ENCODE results near the gene CEP112. TPM values are rescaled to one million over a fixed set of nuclear protein-coding genes. Genes with fewer than 3 reads are reported as not detected.

CEP112 gene
- polyA plus RNA-seq, 1 experiment = 5.7 TPM

- Histone ChIP-seq H3K4me3 (ENCODE audit: low read depth, low read length) (no peak overlapping the region), H3K27ac (ENCODE audit: low read depth, low read length) (no peak overlapping the region), H3K27me3 (ENCODE audit: control insufficient read depth, insufficient read depth, low read length) (no peaks in the 10 kb centered on the region), H3K9me3 (ENCODE audit: control insufficient read depth, insufficient read depth, low read length) (no peaks in the 10 kb centered on the region)
- CTCF ChIA-PET = no interaction called here
- DNase-seq (ENCODE audit: low read depth, low spot score) = no peak
- POLR2A ChIA-PET = no interaction called here
- no peak for TF ChIP-seq CTCF (IDR thresholded peaks at IDR 0.05; ENCODE audit: low read depth, low read length)
Observed at GRCh38 chr17:65754081-65754480, 437.9 kb downstream of the CEP112 start.

- H3K4me3 ChIP-seq (ENCODE audit: low read depth, low read length) = no peak overlapping the region
- H3K9me3 ChIP-seq (ENCODE audit: control insufficient read depth, insufficient read depth, low read length) = no peaks in the 10 kb centered on the region
- no peak overlapping the region for H3K27ac ChIP-seq (ENCODE audit: low read depth, low read length)
- POLR2A ChIA-PET = no interaction called here
- no peaks in the 10 kb centered on the region for H3K27me3 ChIP-seq (ENCODE audit: control insufficient read depth, insufficient read depth, low read length)
- TF ChIP-seq CTCF (IDR thresholded peaks at IDR 0.05; ENCODE audit: low read depth, low read length) = no peak
- no peak for DNase-seq (ENCODE audit: low read depth, low spot score)
- CTCF ChIA-PET = no interaction called here
Observed at GRCh38 chr17:65753348-65753747, 438.6 kb downstream of the CEP112 start.

- POLR2A ChIA-PET = no interaction called here
- DNase-seq (ENCODE audit: low read depth, low spot score) = no peak
- CTCF ChIA-PET = no interaction called here
Observed at GRCh38 chr17:65751263-65751662, 440.7 kb downstream of the CEP112 start.

GRCh38 chr17:65750631-65751115 is 441.3 kb downstream of the CEP112 start:
- no peak overlapping the region for H3K4me3 ChIP-seq (ENCODE audit: low read depth, low read length)
- no peak overlapping the region for H3K27ac ChIP-seq (ENCODE audit: low read depth, low read length)
- no peak for TF ChIP-seq CTCF (IDR thresholded peaks at IDR 0.05; ENCODE audit: low read depth, low read length)
- peak; percentile 75 for DNase-seq (ENCODE audit: low read depth, low spot score)
- POLR2A ChIA-PET = interaction anchor here (0.7 kb wide), 1 partner anchor 171 kb away, joined by 3 read pairs; no protein-coding TSS in a partner anchor
- H3K9me3 ChIP-seq (ENCODE audit: control insufficient read depth, insufficient read depth, low read length) = no peaks in the 10 kb centered on the region
- H3K27me3 ChIP-seq (ENCODE audit: control insufficient read depth, insufficient read depth, low read length) = no peaks in the 10 kb centered on the region
- CTCF ChIA-PET = no interaction called here

More at GRCh38 chr17:65751263-65751662, 440.7 kb downstream of the CEP112 start:
- Histone ChIP-seq H3K9me3 (ENCODE audit: control insufficient read depth, insufficient read depth, low read length) (no peaks in the 10 kb centered on the region), H3K27me3 (ENCODE audit: control insufficient read depth, insufficient read depth, low read length) (no peaks in the 10 kb centered on the region), H3K4me3 (ENCODE audit: low read depth, low read length) (no peak overlapping the region), H3K27ac (ENCODE audit: low read depth, low read length) (no peak overlapping the region)
- TF ChIP-seq CTCF (IDR thresholded peaks at IDR 0.05; ENCODE audit: low read depth, low read length) = no peak

GRCh38 chr17:65750166-65750565 is 441.8 kb downstream of the CEP112 start:
- no peak overlapping the region for H3K27ac ChIP-seq (ENCODE audit: low read depth, low read length)
- POLR2A ChIA-PET = interaction anchor here (0.7 kb wide), 1 partner anchor 171 kb away, joined by 3 read pairs; no protein-coding TSS in a partner anchor
- DNase-seq (ENCODE audit: low read depth, low spot score) = no peak

More at GRCh38 chr17:65750166-65750565, 441.8 kb downstream of the CEP112 start:
- no peak overlapping the region for H3K4me3 ChIP-seq (ENCODE audit: low read depth, low read length)
- no peaks in the 10 kb centered on the region for H3K27me3 ChIP-seq (ENCODE audit: control insufficient read depth, insufficient read depth, low read length)
- no peak for TF ChIP-seq CTCF (IDR thresholded peaks at IDR 0.05; ENCODE audit: low read depth, low read length)
- CTCF ChIA-PET = no interaction called here
- H3K9me3 ChIP-seq (ENCODE audit: control insufficient read depth, insufficient read depth, low read length) = no peaks in the 10 kb centered on the region

All from AG04450 (cell line).